Stimulated activated CD4-positive, alpha-beta T cell treated with anti-CD3 and anti-CD28 coated beads, Interleukin-1b, Interleukin-23, amount 100 ng/mL, for 1 hour (primary cell): ENCODE measurements around the gene ZCCHC14.
"Not testable (repeated sequence)": the region's sequence is repeated elsewhere in the genome, so short reads cannot be mapped to it uniquely, and the experiment has no call there.

Experiments
- DNase-seq, 2 donors: peaks; one replicate each; pipeline ENCODE4 v3.0.0-alpha.2; 2020; ENCODE audit warnings: low read depth in 2 of 2

Gene ZCCHC14

GRCh38 chr16:87497023-87497766 is 4.4 kb upstream of the ZCCHC14 start:
- not testable (repeated sequence) for DNase-seq

GRCh38 chr16:87496447-87496801 is 3.6 kb upstream of the ZCCHC14 start:
- no peak for DNase-seq

GRCh38 chr16:87495578-87496446 is 3.0 kb upstream of the ZCCHC14 start:
- no peak for DNase-seq

- DNase-seq: no peak
These were observed 920 bp upstream of the ZCCHC14 start for GRCh38 chr16:87493608-87494280.

GRCh38 chr16:87492291-87492630 is 563 bp downstream of the ZCCHC14 start:
- DNase-seq: no peak

- no peak for DNase-seq
These were observed 1.1 kb downstream of the ZCCHC14 start for GRCh38 chr16:87491522-87492290.

- DNase-seq: peak in 1 of 2 donors; percentile 21
These were observed 1.9 kb downstream of the ZCCHC14 start for GRCh38 chr16:87490799-87491521.

GRCh38 chr16:87490096-87490798 is 2.6 kb downstream of the ZCCHC14 start:
- DNase-seq: no peak

GRCh38 chr16:87489434-87490045 is 3.3 kb downstream of the ZCCHC14 start:
- no peak for DNase-seq

- DNase-seq: not testable (repeated sequence)
These were observed 3.9 kb downstream of the ZCCHC14 start for GRCh38 chr16:87488960-87489359.

GRCh38 chr16:87487361-87487924 is 5.4 kb downstream of the ZCCHC14 start:
- no peak for DNase-seq

GRCh38 chr16:87486713-87487247 is 6.0 kb downstream of the ZCCHC14 start:
- no peak for DNase-seq

GRCh38 chr16:87486282-87486681 is 6.5 kb downstream of the ZCCHC14 start:
- no peak for DNase-seq

- not testable (repeated sequence) for DNase-seq
These were observed 7.0 kb downstream of the ZCCHC14 start for GRCh38 chr16:87485792-87486191.

GRCh38 chr16:87484487-87485331 is 8.1 kb downstream of the ZCCHC14 start:
- DNase-seq: no peak

- DNase-seq: no peak
These were observed 9.3 kb downstream of the ZCCHC14 start for GRCh38 chr16:87483481-87483880.

- DNase-seq: not testable (repeated sequence)
These were observed 10.2 kb downstream of the ZCCHC14 start for GRCh38 chr16:87482670-87483069.

GRCh38 chr16:87482266-87482665 is 10.6 kb downstream of the ZCCHC14 start:
- no peak for DNase-seq
